HPDE6-E6E7 (cell line): ENCODE data around the gene MAML2.

Source experiments
- DNase-seq: peaks from one replicate; pipeline ENCODE4 v3.0.0; 2011; ENCODE audit warnings: missing footprints; ENCODE audit errors: extremely low spot score

MAML2 gene

DNA sequence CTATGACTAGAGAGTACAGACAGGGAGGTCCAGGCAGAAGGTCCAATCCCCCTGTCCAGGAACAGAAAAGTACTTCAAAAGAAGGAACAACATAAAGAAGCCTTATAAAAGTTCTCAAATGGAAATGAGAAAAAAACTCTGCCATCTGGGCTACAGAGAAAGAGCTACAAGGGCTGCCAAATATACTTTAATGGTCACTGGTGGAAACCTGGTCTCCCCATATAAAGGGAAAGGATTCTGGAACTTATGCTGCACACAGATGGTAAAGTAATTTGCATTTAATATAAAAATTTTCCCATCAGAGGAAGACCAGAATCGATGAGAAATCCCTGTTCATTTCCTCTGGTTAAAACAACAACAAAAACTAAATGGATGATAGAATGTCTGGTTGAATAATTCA, 299.7 kb downstream of the MAML2 start:
- no peak for DNase-seq

GRCh38 chr11:96038046-96038445, 304.9 kb downstream of the MAML2 start:
- no peak for DNase-seq

DNA sequence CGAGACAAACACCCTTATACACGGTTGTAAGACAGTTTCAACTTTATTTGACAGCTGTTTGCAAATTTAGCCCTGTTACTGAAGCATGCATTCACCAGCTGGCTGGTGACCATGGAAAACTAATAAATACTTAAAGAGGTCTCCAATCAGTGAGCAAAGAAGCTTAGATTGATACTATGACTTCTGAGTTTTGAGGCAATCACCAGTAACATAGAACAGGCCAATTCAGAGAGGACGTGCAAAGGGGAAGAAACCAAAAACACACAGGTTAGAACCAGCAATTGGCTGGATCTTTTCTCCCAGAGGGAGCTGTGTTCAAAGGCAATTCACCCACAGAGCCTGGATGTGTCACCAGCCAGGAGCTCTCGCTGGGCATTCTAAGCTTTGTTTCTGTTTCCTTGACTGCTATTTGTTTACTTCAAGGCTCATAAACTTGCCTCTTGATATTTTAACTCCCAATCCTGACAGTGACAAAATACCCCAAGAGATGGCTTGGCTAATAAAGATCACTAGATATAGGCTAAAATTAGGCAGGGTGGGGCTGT, 305.5 kb downstream of the MAML2 start:
- DNase-seq, result peak; percentile 42

- DNase-seq, result no peak
These were observed 306.1 kb downstream of the MAML2 start for GRCh38 chr11:96036863-96037262.

DNA sequence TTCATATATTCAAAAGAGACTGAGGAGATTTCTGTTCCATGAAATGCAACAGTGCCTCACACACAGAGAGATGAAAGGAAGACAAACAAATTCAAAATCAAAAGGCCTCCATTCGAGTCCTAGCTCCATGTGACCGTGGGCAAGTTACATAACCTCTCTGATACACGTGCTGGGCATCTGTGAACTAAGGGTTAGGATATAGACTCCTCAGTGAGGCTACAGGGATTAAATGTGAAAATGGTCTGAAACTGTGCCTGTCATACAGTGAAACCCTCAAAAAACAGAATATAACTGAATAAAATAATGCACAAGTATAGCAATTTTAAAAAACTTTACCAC, 307.3 kb downstream of the MAML2 start:
- DNase-seq, result no peak

DNA sequence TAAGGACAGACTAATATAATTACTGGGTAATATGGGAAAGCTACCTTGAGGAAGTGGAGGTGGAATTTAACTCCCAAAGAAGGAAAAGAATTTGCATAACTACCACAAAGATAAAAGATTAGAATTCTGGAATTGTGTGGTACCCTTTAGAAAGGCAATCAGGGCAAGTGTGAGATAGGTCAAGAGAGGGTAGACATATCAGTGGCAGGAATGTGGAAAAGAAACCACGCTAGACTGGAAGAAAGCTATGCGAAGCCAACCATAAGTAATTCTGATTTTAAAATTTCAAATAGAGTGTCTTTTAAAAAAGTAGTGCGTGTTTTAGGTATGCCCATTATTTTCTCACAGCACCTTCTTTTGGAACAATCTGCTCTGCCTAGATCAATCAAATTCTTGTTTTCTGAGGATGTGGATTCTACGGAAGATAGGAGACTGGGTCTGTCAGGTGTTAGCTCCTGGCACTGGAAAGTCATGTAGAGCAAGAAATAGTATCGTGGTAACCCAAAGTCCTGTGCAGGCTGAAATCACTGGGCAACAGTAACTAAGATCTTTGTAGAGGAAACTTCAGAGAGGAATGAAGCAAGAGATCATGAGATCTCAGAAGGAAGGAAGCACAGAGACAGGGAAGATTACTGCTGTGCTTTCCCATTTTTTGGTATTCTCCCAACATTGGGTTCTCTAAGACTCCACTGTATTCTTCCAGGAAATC, 307.8 kb downstream of the MAML2 start:
- no peak for DNase-seq

DNA sequence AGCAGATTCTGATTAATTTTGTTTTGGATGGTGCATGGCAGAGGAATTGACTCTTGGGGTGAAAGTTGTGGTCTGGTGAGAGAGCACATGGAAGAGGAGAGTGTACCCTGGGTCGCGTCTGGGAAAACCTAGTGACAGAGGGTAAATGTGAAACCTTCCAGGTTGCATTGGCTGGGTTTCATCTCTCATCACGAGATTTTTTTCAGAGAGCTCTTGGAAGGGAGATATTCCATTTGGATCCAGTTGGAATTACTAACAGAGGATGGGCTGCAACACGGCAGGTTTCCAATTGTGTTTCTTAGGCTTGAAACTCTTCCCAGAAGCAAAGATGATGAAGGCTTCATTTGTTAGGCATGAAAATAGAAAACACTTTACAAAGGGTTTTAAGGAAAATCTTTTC, 309.4 kb downstream of the MAML2 start:
- no peak for DNase-seq

GRCh38 chr11:96033095-96033494, 309.9 kb downstream of the MAML2 start:
- DNase-seq, result no peak

DNA sequence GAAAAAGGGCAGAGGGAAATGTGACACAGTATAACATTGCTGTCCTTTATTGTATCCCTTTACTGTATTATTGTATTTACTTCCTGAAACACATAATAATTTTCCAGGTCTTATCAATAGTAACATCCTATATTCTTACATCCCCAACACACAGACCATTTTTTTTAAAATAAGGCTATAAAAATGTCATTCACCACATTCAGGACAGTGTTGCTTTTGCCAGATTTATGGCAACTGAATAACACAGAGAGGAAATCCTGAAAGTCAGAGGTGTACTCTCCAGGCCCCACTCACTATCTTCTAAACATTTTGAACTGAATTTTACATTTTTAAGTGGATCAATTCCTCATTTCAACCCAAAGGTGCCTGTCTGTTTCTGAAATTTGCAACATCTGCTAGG, 314.2 kb downstream of the MAML2 start:
- DNase-seq, result no peak

GRCh38 chr11:96027021-96027420, 316.0 kb downstream of the MAML2 start:
- DNase-seq, result no peak

DNA sequence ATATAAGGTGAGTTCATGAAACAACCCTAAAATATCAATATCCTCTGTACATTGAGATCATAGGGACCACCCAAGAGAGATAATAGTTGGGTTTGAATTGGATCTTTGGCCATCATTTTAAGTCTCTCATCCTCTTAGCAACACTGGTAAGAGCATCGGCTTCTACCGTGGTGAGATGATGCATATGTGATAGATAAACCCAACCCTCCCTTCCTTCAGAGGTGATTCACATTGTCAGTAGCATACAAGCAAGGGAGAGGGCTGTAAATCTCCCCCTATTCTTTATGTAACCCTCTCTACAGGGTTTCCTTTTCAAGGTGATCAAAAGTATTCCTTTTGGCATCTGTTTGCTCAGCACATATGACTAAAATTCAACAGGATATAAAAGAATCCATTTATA, 316.7 kb downstream of the MAML2 start:
- DNase-seq, result no peak

DNA sequence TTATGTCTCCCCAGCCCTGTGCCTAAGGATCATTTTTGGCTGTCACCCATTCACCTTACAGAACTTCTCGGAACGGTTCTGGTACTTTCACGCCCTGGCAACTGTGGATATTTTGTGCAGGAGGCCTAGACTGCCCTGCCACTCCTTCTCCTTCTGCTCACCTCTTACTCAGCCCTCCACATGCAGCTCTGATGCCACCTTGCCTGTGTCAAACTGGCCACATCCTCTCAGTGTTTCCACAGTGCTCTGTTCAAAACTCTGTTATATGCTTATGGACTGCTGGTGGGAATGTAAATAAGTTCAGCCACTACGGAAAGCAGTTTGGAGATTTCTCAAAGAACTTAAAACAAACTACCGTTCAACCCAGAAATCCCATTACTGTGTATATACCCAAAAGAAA, 318.3 kb downstream of the MAML2 start:
- DNase-seq, result no peak

DNA sequence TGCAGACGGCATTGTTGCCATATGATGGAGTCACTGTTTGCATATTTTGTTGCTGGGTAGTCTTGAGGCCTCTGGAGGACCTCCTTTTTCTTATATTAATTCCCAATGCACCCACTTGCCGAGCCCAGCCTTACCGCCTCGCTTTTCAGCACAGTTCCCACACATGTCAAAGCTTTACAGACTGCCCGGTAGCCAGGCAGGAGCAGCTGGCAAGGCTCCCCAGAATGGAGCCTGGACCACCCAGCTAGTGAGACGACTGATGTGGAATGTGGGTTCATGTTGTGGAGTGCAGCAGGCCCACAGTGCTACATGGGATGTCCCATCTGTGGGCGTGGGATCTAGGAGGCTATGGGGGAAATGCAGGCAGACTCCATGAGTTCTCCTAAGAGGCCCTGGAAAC, 319.7 kb downstream of the MAML2 start:
- no peak for DNase-seq

GRCh38 chr11:96021901-96022650, 320.9 kb downstream of the MAML2 start:
- DNase-seq, result no peak

GRCh38 chr11:96019810-96020747, 322.9 kb downstream of the MAML2 start:
- no peak for DNase-seq

DNA sequence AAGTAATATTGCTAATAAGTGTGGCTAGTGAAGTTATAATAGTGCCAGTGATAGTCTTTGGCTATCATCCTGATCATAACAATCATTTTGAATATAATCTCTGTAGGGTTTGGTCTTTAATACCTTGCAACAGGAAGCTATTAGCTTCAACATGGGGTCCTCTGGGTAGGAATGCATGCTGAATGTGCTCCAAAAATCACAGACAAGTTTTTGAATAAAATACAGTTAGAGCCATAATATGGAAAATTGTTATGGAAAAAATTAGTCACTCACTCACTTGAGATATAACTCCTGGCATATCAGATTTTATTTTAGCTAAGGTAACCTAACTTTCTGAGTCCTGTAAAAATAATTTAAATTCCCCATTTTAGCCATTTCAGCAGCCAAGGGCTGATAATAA, 323.7 kb downstream of the MAML2 start:
- no peak for DNase-seq

DNA sequence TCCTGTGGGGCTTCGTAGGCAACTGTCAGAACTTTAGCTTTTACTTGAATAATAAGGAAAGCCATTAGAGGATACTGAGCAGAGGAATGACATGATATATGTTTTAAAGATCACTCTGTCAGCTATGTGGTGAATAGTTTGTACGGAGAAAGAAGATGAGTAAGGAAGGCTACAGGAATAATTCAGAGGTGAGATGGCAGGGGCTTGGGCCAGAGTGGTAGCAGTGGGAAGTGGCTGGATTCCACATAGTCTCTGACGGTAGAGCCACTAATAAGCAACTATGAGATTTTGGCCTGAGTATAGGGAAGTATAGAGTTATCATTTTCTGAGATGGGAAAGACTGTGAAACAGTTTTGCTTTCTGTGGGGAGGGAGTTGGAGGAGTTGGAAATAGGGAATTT, 325.1 kb downstream of the MAML2 start:
- DNase-seq, result no peak

DNA sequence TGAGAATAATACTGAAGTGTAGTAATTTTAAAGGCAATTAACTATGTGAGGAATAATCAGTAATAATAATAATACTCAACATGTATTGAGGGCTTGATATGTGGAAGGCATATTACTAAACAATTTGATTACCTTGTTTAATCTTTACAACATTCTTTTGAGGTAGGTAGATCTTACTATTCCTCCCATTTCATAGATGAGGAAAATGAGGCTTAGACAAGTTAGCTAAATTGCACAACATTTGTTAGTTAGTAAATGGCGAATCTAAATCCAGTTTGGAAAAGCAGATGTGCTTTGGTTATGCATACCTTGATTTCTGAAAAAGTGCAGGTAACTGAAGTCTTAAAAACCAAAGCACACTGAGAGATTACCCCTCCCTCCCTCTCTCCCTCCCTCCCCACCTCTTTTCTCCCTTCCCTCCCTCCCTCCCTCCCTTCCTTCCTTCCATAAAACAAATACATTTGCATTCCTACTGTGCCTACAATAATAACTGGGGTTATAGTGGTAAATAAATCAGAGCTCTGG, 326.0 kb downstream of the MAML2 start:
- no peak for DNase-seq

DNA sequence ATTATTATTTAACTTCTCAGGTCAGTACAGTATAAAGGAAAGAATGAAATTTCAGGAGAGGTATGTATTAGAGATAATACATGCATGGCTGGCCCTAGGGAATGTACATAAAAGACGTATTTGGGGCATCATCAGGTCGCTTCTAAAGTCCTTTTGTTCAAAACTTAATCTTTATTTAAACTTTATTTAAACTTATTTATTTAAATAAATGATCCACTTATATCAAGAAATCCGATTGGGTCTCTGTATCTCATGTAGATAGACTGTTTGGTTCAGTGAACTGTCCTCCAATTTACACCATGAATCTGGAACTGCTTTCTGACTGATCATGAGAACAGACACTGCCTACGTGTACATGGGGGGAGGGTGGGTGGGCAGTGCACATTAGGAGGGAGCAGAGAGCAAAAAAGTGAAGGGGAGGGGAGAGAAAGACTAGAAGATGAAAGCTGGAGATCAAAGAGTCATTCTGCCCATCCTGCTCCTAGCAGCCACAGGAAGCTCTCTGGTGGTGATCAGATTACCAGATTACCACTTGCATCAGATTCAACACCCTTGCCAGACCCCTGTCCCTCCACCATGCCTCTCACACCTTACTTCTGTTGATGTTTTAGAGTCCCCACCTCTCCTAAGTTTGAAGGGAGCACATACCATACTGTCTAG, 327.0 kb downstream of the MAML2 start:
- no peak for DNase-seq

DNA sequence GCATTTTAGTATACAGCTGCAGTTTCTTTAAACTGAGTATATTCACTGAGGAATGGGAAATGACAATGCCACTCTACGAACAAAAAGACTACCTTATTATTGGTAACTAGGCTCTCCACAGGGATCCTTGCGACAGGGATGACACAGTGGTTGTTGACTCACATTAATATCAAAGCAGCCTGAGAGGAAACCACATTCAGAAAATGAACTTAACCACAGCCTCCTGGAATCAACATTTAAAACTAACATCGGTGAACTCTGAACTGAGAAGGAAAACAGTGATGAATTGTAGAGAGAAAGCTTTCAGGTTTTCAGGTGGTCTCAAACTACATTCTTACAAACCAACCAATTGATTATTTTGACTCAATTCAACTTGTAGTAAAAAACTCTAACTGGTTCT, 328.8 kb downstream of the MAML2 start:
- DNase-seq, result no peak

DNA sequence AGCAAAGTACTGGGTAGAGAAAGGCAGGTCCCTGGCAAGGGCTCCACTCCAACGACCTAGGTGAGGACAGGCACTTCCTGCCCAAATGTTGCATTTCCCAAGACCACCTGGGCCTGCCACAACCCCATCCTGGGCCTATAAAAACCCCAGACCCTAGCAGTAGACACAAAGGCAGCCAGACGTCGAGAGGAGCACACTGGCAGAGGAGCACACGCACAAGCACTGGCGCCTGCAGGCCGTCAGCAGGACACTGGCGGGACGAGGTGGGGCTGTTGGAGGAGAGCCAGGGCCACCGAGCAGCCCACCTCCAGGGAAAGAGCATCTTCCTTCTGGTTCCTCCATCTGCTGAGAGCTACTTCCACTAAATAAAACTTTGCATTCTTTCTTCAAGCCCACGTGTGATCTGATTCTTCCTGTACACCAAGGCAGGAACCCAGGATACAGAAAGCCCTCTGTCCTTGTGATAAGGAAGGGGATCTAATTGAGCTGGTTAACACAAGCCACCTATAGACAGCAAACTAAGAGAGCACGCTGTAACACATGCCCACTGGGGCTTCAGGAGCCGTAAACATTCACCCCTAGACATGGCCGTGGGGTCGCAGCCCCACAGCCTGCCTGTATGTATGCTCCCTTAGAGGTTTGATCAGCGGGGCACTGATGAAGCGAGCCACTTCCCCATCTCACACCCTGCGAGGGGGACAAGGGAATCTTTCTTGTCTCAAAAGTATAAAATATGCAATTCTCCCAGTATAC, 329.4 kb downstream of the MAML2 start:
- no peak for DNase-seq
